ENCODE results near the gene APLF. TPM values are rescaled to one million over a fixed set of nuclear protein-coding genes. Genes with fewer than 3 reads are reported as not detected.

The APLF gene
- total and polyA plus RNA-seq, 2 experiments from 2014 or later = 3.0 to 3.7 TPM

DNA sequence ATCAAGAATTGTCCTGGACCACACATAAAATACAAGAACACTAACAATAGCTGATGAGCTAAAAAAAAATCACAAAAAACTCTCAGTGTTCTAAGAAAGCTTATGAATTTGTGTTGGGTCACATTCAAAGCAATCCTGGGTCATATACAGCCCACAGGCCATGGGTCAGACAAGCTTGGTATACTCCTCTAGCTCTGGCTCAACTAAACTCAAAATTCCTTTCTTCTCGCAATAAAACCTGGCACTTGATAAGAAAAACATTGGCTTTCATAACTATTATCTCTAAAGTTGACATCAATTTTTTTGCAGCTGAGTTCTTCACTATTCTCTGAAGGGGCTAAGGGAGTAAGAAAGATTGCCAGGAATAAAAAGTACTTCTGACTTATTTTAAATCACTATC lies 38.6 kb upstream of the APLF start:
- Histone ChIP-seq H3K79me2 (replicated peaks; ENCODE audit: insufficient read depth) (no peaks in the 10 kb centered on the region), H3F3A (replicated peaks; ENCODE audit: low read depth) (no peaks in the 10 kb centered on the region), H4K20me1 (replicated peaks; ENCODE audit: insufficient read depth) (no peaks in the 10 kb centered on the region), H3K27ac (ENCODE audit: low read depth) (no peak overlapping the region), H2AFZ (no peak overlapping the region), H3K4me1 (ENCODE audit: insufficient read depth) (no peaks in the 10 kb centered on the region), H3K4me3 (no peak overlapping the region), H3K36me3 (ENCODE audit: insufficient read depth) (no peaks in the 10 kb centered on the region), H3K9me2 (ENCODE audit: insufficient read depth) (peaks cover 7% of the 10 kb centered on the region), H3K27me3 (ENCODE audit: insufficient read depth) (no peaks in the 10 kb centered on the region), H3K4me2 (no peak overlapping the region)
- ATAC-seq = no peak
- Mint-ChIP-seq H3K27me3 (ENCODE audit: insufficient read depth, low read depth, poor library complexity) (peaks cover 2% of the 10 kb centered on the region), H3K4me1 (0 out of 3 replicates have a peak, but pooled peaks cover 4% of the 10 kb centered on the region), H3K27ac (no peak overlapping the region), H3K9me3 (peaks cover 9% of the 10 kb centered on the region; the same call in 2 of the 3 replicates), H3K4me3 (no peak overlapping the region), H3K36me3 (ENCODE audit: low read depth) (no peaks in the 10 kb centered on the region)
- no peak for DNase-seq (ENCODE audit: low spot score)
- no peak for TF ChIP-seq JUNB (IDR thresholded peaks at IDR 0.05; ENCODE audit: unreplicated experiment)
- no peak for TF ChIP-seq ZNF331 (CRISPR knock-in tag; IDR thresholded peaks at IDR 0.05; ENCODE audit: low read depth)
- no peak for TF ChIP-seq CTCF (conservative IDR thresholded peaks at IDR 0.05; ENCODE audit: low read depth in 2 of 2)
- TF ChIP-seq, protein P1, sequence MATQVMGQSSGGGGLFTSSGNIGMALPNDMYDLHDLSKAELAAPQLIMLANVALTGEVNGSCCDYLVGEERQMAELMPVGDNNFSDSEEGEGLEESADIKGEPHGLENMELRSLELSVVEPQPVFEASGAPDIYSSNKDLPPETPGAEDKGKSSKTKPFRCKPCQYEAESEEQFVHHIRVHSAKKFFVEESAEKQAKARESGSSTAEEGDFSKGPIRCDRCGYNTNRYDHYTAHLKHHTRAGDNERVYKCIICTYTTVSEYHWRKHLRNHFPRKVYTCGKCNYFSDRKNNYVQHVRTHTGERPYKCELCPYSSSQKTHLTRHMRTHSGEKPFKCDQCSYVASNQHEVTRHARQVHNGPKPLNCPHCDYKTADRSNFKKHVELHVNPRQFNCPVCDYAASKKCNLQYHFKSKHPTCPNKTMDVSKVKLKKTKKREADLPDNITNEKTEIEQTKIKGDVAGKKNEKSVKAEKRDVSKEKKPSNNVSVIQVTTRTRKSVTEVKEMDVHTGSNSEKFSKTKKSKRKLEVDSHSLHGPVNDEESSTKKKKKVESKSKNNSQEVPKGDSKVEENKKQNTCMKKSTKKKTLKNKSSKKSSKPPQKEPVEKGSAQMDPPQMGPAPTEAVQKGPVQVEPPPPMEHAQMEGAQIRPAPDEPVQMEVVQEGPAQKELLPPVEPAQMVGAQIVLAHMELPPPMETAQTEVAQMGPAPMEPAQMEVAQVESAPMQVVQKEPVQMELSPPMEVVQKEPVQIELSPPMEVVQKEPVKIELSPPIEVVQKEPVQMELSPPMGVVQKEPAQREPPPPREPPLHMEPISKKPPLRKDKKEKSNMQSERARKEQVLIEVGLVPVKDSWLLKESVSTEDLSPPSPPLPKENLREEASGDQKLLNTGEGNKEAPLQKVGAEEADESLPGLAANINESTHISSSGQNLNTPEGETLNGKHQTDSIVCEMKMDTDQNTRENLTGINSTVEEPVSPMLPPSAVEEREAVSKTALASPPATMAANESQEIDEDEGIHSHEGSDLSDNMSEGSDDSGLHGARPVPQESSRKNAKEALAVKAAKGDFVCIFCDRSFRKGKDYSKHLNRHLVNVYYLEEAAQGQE (IDR thresholded peaks at IDR 0.05; ENCODE audit: unreplicated experiment) = no peak
- no peak for TF ChIP-seq POLR2AphosphoS5 (IDR thresholded peaks at IDR 0.05; ENCODE audit: low read depth)
- TF ChIP-seq, protein P2, sequence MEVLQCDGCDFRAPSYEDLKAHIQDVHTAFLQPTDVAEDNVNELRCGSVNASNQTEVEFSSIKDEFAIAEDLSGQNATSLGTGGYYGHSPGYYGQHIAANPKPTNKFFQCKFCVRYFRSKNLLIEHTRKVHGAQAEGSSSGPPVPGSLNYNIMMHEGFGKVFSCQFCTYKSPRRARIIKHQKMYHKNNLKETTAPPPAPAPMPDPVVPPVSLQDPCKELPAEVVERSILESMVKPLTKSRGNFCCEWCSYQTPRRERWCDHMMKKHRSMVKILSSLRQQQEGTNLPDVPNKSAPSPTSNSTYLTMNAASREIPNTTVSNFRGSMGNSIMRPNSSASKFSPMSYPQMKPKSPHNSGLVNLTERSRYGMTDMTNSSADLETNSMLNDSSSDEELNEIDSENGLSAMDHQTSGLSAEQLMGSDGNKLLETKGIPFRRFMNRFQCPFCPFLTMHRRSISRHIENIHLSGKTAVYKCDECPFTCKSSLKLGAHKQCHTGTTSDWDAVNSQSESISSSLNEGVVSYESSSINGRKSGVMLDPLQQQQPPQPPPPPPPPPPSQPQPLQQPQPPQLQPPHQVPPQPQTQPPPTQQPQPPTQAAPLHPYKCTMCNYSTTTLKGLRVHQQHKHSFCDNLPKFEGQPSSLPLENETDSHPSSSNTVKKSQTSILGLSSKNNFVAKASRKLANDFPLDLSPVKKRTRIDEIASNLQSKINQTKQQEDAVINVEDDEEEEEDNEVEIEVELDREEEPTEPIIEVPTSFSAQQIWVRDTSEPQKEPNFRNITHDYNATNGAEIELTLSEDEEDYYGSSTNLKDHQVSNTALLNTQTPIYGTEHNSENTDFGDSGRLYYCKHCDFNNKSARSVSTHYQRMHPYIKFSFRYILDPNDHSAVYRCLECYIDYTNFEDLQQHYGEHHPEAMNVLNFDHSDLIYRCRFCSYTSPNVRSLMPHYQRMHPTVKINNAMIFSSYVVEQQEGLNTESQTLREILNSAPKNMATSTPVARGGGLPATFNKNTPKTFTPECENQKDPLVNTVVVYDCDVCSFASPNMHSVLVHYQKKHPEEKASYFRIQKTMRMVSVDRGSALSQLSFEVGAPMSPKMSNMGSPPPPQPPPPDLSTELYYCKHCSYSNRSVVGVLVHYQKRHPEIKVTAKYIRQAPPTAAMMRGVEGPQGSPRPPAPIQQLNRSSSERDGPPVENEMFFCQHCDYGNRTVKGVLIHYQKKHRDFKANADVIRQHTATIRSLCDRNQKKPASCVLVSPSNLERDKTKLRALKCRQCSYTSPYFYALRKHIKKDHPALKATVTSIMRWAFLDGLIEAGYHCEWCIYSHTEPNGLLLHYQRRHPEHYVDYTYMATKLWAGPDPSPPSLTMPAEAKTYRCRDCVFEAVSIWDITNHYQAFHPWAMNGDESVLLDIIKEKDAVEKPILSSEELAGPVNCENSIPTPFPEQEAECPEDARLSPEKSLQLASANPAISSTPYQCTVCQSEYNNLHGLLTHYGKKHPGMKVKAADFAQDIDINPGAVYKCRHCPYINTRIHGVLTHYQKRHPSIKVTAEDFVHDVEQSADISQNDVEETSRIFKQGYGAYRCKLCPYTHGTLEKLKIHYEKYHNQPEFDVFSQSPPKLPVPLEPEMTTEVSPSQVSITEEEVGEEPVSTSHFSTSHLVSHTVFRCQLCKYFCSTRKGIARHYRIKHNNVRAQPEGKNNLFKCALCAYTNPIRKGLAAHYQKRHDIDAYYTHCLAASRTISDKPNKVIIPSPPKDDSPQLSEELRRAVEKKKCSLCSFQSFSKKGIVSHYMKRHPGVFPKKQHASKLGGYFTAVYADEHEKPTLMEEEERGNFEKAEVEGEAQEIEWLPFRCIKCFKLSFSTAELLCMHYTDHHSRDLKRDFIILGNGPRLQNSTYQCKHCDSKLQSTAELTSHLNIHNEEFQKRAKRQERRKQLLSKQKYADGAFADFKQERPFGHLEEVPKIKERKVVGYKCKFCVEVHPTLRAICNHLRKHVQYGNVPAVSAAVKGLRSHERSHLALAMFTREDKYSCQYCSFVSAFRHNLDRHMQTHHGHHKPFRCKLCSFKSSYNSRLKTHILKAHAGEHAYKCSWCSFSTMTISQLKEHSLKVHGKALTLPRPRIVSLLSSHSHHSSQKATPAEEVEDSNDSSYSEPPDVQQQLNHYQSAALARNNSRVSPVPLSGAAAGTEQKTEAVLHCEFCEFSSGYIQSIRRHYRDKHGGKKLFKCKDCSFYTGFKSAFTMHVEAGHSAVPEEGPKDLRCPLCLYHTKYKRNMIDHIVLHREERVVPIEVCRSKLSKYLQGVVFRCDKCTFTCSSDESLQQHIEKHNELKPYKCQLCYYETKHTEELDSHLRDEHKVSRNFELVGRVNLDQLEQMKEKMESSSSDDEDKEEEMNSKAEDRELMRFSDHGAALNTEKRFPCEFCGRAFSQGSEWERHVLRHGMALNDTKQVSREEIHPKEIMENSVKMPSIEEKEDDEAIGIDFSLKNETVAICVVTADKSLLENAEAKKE (CRISPR knock-in tag; IDR thresholded peaks at IDR 0.05) = no peak
- TF ChIP-seq ZNF114 (CRISPR knock-in tag; IDR thresholded peaks at IDR 0.05) = no peak
- no peak for TF ChIP-seq STAT1 (IDR thresholded peaks at IDR 0.05; ENCODE audit: unreplicated experiment)
- no peak for TF ChIP-seq EZH2phosphoT487 (IDR thresholded peaks at IDR 0.05; ENCODE audit: unreplicated experiment)
- TF ChIP-seq NANOG (IDR thresholded peaks at IDR 0.05; ENCODE audit: borderline replicate concordance) = no peak
- TF ChIP-seq, protein P3, sequence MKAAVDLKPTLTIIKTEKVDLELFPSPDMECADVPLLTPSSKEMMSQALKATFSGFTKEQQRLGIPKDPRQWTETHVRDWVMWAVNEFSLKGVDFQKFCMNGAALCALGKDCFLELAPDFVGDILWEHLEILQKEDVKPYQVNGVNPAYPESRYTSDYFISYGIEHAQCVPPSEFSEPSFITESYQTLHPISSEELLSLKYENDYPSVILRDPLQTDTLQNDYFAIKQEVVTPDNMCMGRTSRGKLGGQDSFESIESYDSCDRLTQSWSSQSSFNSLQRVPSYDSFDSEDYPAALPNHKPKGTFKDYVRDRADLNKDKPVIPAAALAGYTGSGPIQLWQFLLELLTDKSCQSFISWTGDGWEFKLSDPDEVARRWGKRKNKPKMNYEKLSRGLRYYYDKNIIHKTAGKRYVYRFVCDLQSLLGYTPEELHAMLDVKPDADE (IDR thresholded peaks at IDR 0.05) = no peak
- no peak for TF ChIP-seq EZH2 (IDR thresholded peaks at IDR 0.05; ENCODE audit: low read depth, unreplicated experiment)
- TF ChIP-seq CREB1 (CRISPR knock-in tag; IDR thresholded peaks at IDR 0.05; ENCODE audit: low read depth) = no peak
